Inflammatory macrophage (primary cell): ENCODE results near the gene NDOR1.

ENCODE experiments used
- DNase-seq, 2 donors: peaks; one replicate each; pipeline ENCODE4 v3.0.0-alpha.2; 2020 to 2022

Gene NDOR1

GRCh38 chr9:137221506-137222111 is 16.1 kb downstream of the NDOR1 start:
- no peak for DNase-seq

- no peak for DNase-seq
Observed at GRCh38 chr9:137222190-137223077, 16.9 kb downstream of the NDOR1 start, which contains the start of gene RNF208. Gene RNF208, minus strand, starts transcription at chr9:137222240. Its CDS starts 1,028 bp downstream, at chr9:137221212.

GRCh38 chr9:137223078-137223970 is 17.8 kb downstream of the NDOR1 start:
- DNase-seq, result peak; percentile 99 to 100

- DNase-seq, result peak in 1 of 2 donors; percentile 13
Observed at GRCh38 chr9:137224830-137225694, 19.6 kb downstream of the NDOR1 start, which contains the start of gene CYSRT1. Gene CYSRT1, plus strand, starts transcription at chr9:137225174. Its CDS starts 448 bp downstream, at chr9:137225622.

- no peak for DNase-seq
Observed at GRCh38 chr9:137225699-137226331, 20.3 kb downstream of the NDOR1 start.

GRCh38 chr9:137226338-137227053 is 21.0 kb downstream of the NDOR1 start:
- DNase-seq, result no peak

GRCh38 chr9:137227054-137227852 is 21.8 kb downstream of the NDOR1 start, which contains the start of gene RNF224:
Gene RNF224, plus strand, starts transcription at chr9:137227502. Its CDS starts 834 bp downstream, at chr9:137228336.
- peak; percentile 59 to 70 for DNase-seq

GRCh38 chr9:137227853-137228505 is 22.5 kb downstream of the NDOR1 start:
- no peak for DNase-seq

- no peak for DNase-seq
Observed at GRCh38 chr9:137228506-137228967, 23.0 kb downstream of the NDOR1 start.

- no peak for DNase-seq
Observed at GRCh38 chr9:137228968-137229896, 23.7 kb downstream of the NDOR1 start.

- no peak for DNase-seq
Observed at GRCh38 chr9:137229903-137230704, 24.6 kb downstream of the NDOR1 start.

- no peak for DNase-seq
Observed at GRCh38 chr9:137230705-137231371, 25.3 kb downstream of the NDOR1 start, which contains the start of gene SLC34A3. Gene SLC34A3, plus strand, starts transcription at chr9:137230901. Its CDS starts 802 bp downstream, at chr9:137231703.

- no peak for DNase-seq
Observed at GRCh38 chr9:137231372-137232039, 26.0 kb downstream of the NDOR1 start.

GRCh38 chr9:137232101-137232500 is 26.6 kb downstream of the NDOR1 start:
- no peak for DNase-seq

- no peak for DNase-seq
Observed at GRCh38 chr9:137232510-137232909, 27.0 kb downstream of the NDOR1 start.
